T-helper 22 cell (primary cell): ENCODE measurements around the gene IQCK.

Source experiments
- DNase-seq: peaks from one replicate; pipeline ENCODE4 v3.0.0-alpha.2; 2020; ENCODE audit warnings: low read depth

Gene IQCK

DNA sequence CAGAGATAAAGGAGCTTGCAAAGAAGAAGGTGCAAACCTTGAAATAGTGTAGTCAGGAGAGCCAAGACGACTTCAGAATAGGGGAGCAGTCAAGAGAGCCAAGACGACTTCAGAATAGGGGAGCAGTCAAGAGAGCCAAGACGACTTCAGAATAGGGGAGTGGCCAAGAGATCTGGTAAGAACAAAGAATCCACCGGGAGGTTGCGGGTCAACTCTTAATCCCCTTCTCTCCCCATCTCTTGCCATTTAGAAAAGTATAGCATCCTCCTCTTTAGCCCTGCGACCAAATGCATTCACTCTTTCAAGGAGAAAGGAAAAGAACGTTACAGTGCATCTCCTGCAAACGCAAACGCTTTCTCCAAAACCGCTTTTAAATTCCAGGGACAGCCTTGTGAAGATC is 757 bp upstream of the IQCK start:
- no peak for DNase-seq

DNA sequence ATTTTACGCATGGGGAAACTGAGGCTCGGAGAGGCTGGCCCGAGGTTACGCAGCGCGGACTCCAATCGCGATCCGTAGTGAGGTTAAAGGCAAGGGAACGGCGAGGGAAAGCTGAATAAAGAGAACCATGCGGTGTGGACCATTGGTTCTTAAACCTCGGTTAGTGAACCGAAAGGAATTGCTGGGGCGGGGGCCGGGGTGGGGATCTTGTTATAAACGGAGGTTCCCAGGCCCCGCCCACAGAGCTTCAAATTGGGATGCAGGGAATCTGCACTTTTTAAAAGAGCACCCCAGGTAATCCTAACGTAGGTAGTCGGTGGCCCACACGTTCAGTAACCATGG is 524 bp downstream of the IQCK start:
- no peak for DNase-seq

GRCh38 chr16:19722269-19722952 is 4.3 kb downstream of the IQCK start:
- no peak for DNase-seq

GRCh38 chr16:19722981-19723380 is 4.9 kb downstream of the IQCK start:
- no peak for DNase-seq

GRCh38 chr16:19728636-19728965 is 10.5 kb downstream of the IQCK start:
- DNase-seq, result no peak

GRCh38 chr16:19733551-19733950 is 15.5 kb downstream of the IQCK start:
- DNase-seq, result no peak

GRCh38 chr16:19735074-19735867 is 17.2 kb downstream of the IQCK start:
- no peak for DNase-seq

DNA sequence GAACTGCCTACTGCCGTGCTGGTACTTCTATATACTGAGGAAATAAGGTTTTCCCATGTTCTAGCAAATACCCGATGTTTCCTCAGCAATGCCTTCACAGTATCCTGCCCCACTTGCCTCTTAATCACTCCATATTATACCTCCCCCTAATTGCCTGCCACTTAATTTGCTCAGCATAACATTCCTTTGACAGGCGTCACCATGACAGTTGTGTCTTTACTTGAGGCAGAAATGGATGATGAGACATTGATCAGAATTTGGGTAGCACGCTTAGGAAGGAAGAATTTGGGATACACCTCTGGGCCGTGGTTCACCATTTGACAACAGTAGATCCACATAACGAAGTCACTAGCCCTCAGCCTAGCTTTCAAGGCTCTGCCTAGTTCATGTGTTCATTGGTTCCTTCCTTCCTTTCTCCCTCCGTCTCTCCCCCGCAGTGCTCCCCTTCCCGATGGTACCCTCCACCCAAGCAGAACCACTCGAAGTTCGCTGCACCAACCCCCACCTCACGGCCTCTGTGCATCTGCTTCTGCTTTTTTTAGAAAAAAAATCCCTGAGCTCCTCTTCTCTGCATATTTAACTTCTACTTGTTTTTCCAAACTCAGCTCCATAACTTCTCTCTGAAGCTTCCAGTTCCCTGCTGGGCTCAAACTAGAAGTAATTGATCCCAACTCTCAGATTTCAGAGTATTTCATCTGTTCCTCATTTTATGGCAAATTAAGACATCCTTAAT is 19.4 kb downstream of the IQCK start:
- no peak for DNase-seq

DNA sequence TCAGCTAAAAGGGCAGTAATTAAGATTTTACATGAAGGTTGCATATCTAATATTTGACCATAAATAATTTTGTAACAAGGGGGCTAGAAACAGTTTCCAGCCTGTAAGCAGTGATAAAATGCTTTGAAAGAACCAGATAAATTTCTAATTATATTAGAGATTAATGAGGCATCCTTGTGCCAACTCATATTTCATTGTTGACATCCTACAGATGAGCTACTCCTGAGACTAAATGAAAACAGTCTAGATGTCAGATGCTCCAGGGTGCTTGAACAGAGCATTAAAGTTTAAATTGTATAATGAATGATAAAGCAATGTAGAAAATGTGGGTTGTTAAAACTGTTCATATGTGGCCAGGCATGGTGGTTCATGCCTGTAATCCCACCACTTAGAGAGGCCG is 23.3 kb downstream of the IQCK start:
- no peak for DNase-seq

GRCh38 chr16:19743816-19744159 is 25.7 kb downstream of the IQCK start:
- DNase-seq, result no peak

- no peak for DNase-seq
These were observed 26.6 kb downstream of the IQCK start for GRCh38 chr16:19744670-19745069.

GRCh38 chr16:19745286-19746010 is 27.4 kb downstream of the IQCK start:
- DNase-seq, result no peak

- DNase-seq, result no peak
These were observed 28.5 kb downstream of the IQCK start for GRCh38 chr16:19746561-19746960.

DNA sequence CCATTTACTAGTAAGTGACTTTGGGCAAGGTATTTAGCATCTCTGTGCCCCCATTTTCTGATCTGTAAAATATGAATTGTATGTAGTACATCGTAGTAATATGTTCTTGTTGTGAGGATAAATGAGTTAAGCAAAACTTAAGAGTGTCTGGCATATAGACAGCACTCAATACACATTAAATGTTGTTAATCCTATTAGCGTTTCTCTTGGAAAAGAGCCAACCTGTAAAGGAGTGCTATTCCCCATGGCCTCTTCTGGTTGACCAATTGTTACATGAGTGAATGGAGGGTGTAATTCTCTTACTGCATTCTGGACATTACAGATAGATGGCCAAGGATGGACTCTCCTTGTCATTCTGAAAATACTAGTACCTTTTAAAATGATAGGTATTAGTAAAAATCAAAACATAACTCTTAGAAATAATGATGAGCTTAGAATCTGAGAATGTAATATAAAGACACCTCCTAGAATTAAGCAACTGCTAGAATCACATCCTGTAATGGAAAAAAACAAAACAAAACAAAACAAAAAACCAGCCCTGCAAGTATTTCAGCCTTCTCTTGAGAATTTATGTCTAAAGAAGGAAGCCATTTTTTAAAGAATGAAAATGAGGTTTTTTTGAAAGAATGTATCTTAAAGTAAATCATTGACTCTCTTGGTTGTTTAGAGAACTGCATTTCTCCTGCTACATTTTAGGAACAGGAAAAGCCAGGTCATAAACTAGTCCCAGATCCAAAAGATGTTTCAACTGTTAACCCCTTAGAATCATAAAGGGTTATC is 30.5 kb downstream of the IQCK start:
- no peak for DNase-seq

DNA sequence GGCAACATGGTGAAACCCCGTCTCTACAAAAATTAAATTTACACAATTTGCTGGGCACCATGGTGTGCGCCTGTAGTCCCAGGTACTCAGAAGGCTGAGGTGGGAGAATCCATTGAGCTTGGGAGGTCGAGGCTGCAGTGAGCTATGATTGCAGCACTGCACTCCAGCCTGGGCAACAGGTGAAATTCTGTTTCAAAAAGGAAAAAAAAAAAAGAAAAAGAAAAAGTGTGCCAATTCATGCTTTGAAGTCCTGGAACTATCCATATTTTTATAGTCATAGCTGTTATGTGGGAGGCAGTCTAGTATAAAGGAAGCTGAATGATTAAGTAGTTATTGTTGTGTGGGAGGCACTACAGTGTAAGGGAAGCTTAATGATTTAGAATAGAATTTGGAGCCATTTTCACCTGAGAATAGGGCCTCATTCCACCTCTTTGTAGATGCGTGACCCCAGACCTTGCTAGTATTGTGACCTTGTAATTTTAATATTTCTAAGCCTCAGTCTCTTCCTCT is 31.6 kb downstream of the IQCK start:
- DNase-seq, result no peak

DNA sequence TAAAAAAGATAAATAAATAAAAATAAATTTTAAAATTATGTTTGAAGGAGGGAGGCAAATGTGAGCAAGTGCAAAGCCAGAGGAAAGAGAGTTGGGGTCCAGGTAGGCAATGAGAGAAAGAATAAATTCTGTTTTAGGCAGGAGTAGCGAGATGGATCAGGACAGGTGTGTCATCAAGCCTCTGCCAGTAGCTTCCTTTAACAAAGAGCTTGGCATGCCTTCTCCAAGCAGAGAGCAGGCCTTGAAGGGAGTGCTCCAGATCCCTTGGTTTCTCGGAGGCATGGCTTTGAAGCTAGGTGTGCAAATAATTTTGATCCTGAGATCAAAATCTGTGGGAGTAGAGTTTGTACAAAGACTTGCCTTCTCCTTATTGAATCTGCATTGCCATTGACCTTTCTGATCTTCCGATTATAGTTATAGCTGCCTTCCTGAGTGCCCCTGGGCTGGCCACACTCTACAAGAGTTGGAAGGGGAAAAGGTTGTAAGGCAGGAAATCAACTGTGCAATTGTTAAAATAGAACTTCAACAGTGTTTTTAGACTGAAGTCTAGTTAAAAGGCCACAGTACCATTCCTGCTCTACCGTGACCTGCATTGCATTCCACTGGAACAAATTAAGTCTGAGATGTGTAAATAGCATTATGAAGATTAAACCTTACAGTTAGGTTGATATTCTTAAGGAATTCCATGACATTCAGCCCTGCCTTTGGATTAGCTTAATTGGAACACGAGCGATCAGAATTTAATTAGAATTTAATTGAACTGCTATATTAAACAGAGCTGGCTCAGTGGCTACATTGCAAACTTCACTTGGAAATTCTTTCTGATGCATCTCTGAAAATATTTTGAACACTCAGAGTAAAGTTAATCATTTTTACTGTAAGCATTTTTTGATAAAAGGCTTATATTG is 33.7 kb downstream of the IQCK start:
- no peak for DNase-seq

DNA sequence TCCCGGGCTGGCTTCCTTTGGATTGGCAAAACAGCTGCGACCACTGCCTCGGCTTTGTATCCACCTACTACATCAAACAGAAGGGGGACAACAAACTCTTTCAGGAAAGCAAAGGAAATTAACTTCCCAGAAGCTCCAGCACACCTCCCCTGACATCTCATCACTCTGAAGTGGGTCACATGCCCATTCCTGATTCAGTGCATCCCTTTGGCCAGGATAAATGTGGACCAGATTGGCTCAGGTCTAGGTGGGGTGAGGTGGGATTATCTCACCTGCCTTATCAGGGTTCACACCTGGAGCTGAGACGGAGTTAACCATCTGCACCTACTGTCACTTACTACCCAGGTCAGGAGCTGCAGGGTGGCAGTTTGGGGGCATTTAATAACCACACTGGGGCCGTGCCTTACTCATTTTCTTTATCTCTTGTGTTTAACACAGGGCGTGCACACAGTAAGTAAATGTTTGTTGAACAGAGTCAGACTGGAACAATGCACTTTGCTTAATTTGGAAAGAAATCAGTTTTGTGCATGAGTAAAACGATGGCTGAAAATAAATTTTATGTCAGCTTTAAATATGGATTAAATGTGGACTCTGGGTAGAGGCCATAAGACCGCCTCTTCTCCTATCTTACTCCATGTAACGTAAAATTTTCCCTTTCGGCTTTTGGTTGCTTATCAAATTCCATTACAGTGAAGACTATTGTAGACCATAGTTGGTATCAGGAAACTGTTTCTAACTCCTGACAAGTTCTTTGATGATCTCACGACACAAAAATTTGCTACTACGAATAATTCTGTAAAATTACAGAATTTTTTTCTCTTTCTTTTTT is 36.0 kb downstream of the IQCK start:
- no peak for DNase-seq

DNA sequence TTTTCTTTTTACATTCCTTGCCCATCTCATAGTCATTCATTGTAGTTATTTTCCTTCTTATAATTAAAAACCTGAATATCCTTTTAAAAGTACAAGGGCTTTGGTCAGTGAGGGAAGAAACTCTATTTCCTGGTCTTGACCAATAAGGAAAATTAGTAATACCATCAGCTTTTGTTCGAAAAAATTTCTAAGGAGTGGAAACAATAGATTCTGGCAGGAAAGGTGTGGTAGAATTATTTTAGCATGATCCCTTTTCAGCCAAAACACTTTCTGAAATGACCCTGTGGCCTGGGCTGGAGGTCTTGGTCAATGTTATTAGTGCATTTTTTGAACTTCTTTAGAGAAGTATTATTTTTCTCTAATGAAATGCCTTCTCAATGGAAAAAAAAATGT is 36.6 kb downstream of the IQCK start:
- no peak for DNase-seq

- no peak for DNase-seq
These were observed 37.2 kb downstream of the IQCK start for GRCh38 chr16:19755268-19755667.

GRCh38 chr16:19757026-19757425 is 39.0 kb downstream of the IQCK start:
- no peak for DNase-seq
